ENCODE results near the gene DDIT3.

DDIT3 gene

GRCh38 chr12:57552306-57552651 is 32.0 kb upstream of the DDIT3 start:
- Histone ChIP-seq H3K36me3 (ENCODE audit: control insufficient read depth, insufficient read depth, low read length) (no peaks in the 10 kb centered on the region), H3K4me1 (ENCODE audit: control insufficient read depth, insufficient read depth, low read length) (peaks cover 7% of the 10 kb centered on the region), H3K9ac (ENCODE audit: low read length) (no peak overlapping the region), H3K4me3 (ENCODE audit: low read length) (no peak overlapping the region), H3K27me3 (ENCODE audit: control insufficient read depth, insufficient read depth, low read length) (peaks cover 29% of the 10 kb centered on the region), H3K9me3 (ENCODE audit: control insufficient read depth, low read length) (no peaks in the 10 kb centered on the region)

GRCh38 chr12:57551637-57552305 is 31.5 kb upstream of the DDIT3 start:
- H3K4me3 ChIP-seq (ENCODE audit: low read length), result no peak overlapping the region
- no peak overlapping the region for H3K9ac ChIP-seq (ENCODE audit: low read length)

GRCh38 chr12:57550641-57551549 is 30.6 kb upstream of the DDIT3 start:
- Histone ChIP-seq H3K36me3 (ENCODE audit: control insufficient read depth, insufficient read depth, low read length) (no peaks in the 10 kb centered on the region), H3K9me3 (ENCODE audit: control insufficient read depth, low read length) (no peaks in the 10 kb centered on the region), H3K9ac (ENCODE audit: low read length) (no peak overlapping the region), H3K4me3 (ENCODE audit: low read length) (no peak overlapping the region), H3K27me3 (ENCODE audit: control insufficient read depth, insufficient read depth, low read length) (peaks cover 29% of the 10 kb centered on the region), H3K4me1 (ENCODE audit: control insufficient read depth, insufficient read depth, low read length) (peaks cover 12% of the 10 kb centered on the region)

More at GRCh38 chr12:57551637-57552305, 31.5 kb upstream of the DDIT3 start:
- peaks cover 7% of the 10 kb centered on the region for H3K4me1 ChIP-seq (ENCODE audit: control insufficient read depth, insufficient read depth, low read length)
- H3K27me3 ChIP-seq (ENCODE audit: control insufficient read depth, insufficient read depth, low read length), result peaks cover 29% of the 10 kb centered on the region
- H3K36me3 ChIP-seq (ENCODE audit: control insufficient read depth, insufficient read depth, low read length), result no peaks in the 10 kb centered on the region
- no peaks in the 10 kb centered on the region for H3K9me3 ChIP-seq (ENCODE audit: control insufficient read depth, low read length)

- H3K9ac ChIP-seq (ENCODE audit: low read length), result peak within 1 kb of the TSS; percentile 20
- H3K4me3 ChIP-seq (ENCODE audit: low read length), result no peak within 1 kb of the TSS
- H3K4me1 ChIP-seq (ENCODE audit: control insufficient read depth, insufficient read depth, low read length), result peaks cover 15% of the 10 kb centered on the region
- H3K9me3 ChIP-seq (ENCODE audit: control insufficient read depth, low read length), result no peaks in the 10 kb centered on the region
- no peaks in the 10 kb centered on the region for H3K36me3 ChIP-seq (ENCODE audit: control insufficient read depth, insufficient read depth, low read length)
- H3K27me3 ChIP-seq (ENCODE audit: control insufficient read depth, insufficient read depth, low read length), result peaks cover 29% of the 10 kb centered on the region
Measured at GRCh38 chr12:57549909-57550640, 29.8 kb upstream of the DDIT3 start, which contains the start of gene KIF5A. Gene KIF5A, plus strand, starts transcription at chr12:57550044. Its CDS starts 228 bp downstream, at chr12:57550272.

- H3K9me3 ChIP-seq (ENCODE audit: control insufficient read depth, low read length), result no peaks in the 10 kb centered on the region
- H3K27me3 ChIP-seq (ENCODE audit: control insufficient read depth, insufficient read depth, low read length), result peaks cover 29% of the 10 kb centered on the region
- H3K4me1 ChIP-seq (ENCODE audit: control insufficient read depth, insufficient read depth, low read length), result peaks cover 15% of the 10 kb centered on the region
- H3K4me3 ChIP-seq (ENCODE audit: low read length), result no peak overlapping the region
- H3K9ac ChIP-seq (ENCODE audit: low read length), result no peak overlapping the region
- H3K36me3 ChIP-seq (ENCODE audit: control insufficient read depth, insufficient read depth, low read length), result no peaks in the 10 kb centered on the region
Measured at GRCh38 chr12:57549203-57549908, 29.0 kb upstream of the DDIT3 start.

- Histone ChIP-seq H3K36me3 (ENCODE audit: control insufficient read depth, insufficient read depth, low read length) (no peaks in the 10 kb centered on the region), H3K4me1 (ENCODE audit: control insufficient read depth, insufficient read depth, low read length) (peaks cover 15% of the 10 kb centered on the region), H3K27me3 (ENCODE audit: control insufficient read depth, insufficient read depth, low read length) (peaks cover 29% of the 10 kb centered on the region), H3K9ac (ENCODE audit: low read length) (no peak overlapping the region), H3K9me3 (ENCODE audit: control insufficient read depth, low read length) (no peaks in the 10 kb centered on the region), H3K4me3 (ENCODE audit: low read length) (no peak overlapping the region)
Measured at GRCh38 chr12:57548488-57548887, 28.2 kb upstream of the DDIT3 start.

- H3K4me1 ChIP-seq (ENCODE audit: control insufficient read depth, insufficient read depth, low read length), result peaks cover 15% of the 10 kb centered on the region
- H3K36me3 ChIP-seq (ENCODE audit: control insufficient read depth, insufficient read depth, low read length), result no peaks in the 10 kb centered on the region
- peaks cover 29% of the 10 kb centered on the region for H3K27me3 ChIP-seq (ENCODE audit: control insufficient read depth, insufficient read depth, low read length)
- H3K4me3 ChIP-seq (ENCODE audit: low read length), result no peak overlapping the region
- H3K9me3 ChIP-seq (ENCODE audit: control insufficient read depth, low read length), result no peaks in the 10 kb centered on the region
- H3K9ac ChIP-seq (ENCODE audit: low read length), result no peak overlapping the region
Measured at GRCh38 chr12:57548013-57548315, 27.6 kb upstream of the DDIT3 start.

- no peaks in the 10 kb centered on the region for H3K36me3 ChIP-seq (ENCODE audit: control insufficient read depth, insufficient read depth, low read length)
- H3K4me3 ChIP-seq (ENCODE audit: low read length), result peak overlapping the region; percentile 28
- H3K27me3 ChIP-seq (ENCODE audit: control insufficient read depth, insufficient read depth, low read length), result peaks cover 29% of the 10 kb centered on the region
- H3K4me1 ChIP-seq (ENCODE audit: control insufficient read depth, insufficient read depth, low read length), result peaks cover 15% of the 10 kb centered on the region
- peak overlapping the region; percentile 94 for H3K9ac ChIP-seq (ENCODE audit: low read length)
- no peaks in the 10 kb centered on the region for H3K9me3 ChIP-seq (ENCODE audit: control insufficient read depth, low read length)
Measured at GRCh38 chr12:57547288-57548012, 27.1 kb upstream of the DDIT3 start.

- Histone ChIP-seq H3K27me3 (ENCODE audit: control insufficient read depth, insufficient read depth, low read length) (peaks cover 29% of the 10 kb centered on the region), H3K9me3 (ENCODE audit: control insufficient read depth, low read length) (no peaks in the 10 kb centered on the region), H3K4me1 (ENCODE audit: control insufficient read depth, insufficient read depth, low read length) (peaks cover 15% of the 10 kb centered on the region), H3K9ac (ENCODE audit: low read length) (peak within 1 kb of the TSS; percentile 94), H3K36me3 (ENCODE audit: control insufficient read depth, insufficient read depth, low read length) (no peaks in the 10 kb centered on the region), H3K4me3 (ENCODE audit: low read length) (peak within 1 kb of the TSS; percentile 28)
Measured at GRCh38 chr12:57546438-57547287, 26.3 kb upstream of the DDIT3 start, which contains the start of gene DCTN2. Gene DCTN2, minus strand, starts transcription at chr12:57547192. Its CDS starts 129 bp downstream, at chr12:57547063.

- peak overlapping the region; percentile 28 for H3K4me3 ChIP-seq (ENCODE audit: low read length)
- H3K9me3 ChIP-seq (ENCODE audit: control insufficient read depth, low read length), result no peaks in the 10 kb centered on the region
- H3K9ac ChIP-seq (ENCODE audit: low read length), result peak overlapping the region; percentile 94
- H3K36me3 ChIP-seq (ENCODE audit: control insufficient read depth, insufficient read depth, low read length), result no peaks in the 10 kb centered on the region
- H3K4me1 ChIP-seq (ENCODE audit: control insufficient read depth, insufficient read depth, low read length), result peaks cover 15% of the 10 kb centered on the region
- H3K27me3 ChIP-seq (ENCODE audit: control insufficient read depth, insufficient read depth, low read length), result peaks cover 29% of the 10 kb centered on the region
Measured at GRCh38 chr12:57545809-57546437, 25.6 kb upstream of the DDIT3 start.

Measured in mucosa of stomach (tissue), 1 donor.